KMS-11 (cell line): ENCODE data around the gene ARL15.

ENCODE experiments used
- H2AFZ ChIP-seq: fragments of 200-600 bp; sonication (generic); 2 replicates; pipeline ENCODE4 v1.6.1; 2016; ENCODE audit warnings: antibody characterized with exemption, mixed run types, low read depth
- H3K27ac ChIP-seq: fragments of 200-600 bp; sonication (generic); 2 replicates; pipeline ENCODE4 v1.6.1; 2016; ENCODE audit warnings: mild to moderate bottlenecking, mixed run types
- H3K27me3 ChIP-seq: fragments of 200-600 bp; sonication (generic); 2 replicates; pipeline ENCODE4 v1.6.1; 2017; ENCODE audit warnings: mild to moderate bottlenecking, low read depth, mixed run types, moderate library complexity; ENCODE audit not compliant: insufficient read depth
- H3K36me3 ChIP-seq: fragments of 200-600 bp; sonication (generic); 2 replicates; pipeline ENCODE4 v1.6.1; 2017; ENCODE audit warnings: mild to moderate bottlenecking, mixed run types; ENCODE audit not compliant: insufficient read depth
- H3K4me1 ChIP-seq: fragments of 200-600 bp; sonication (generic); 2 replicates; pipeline ENCODE4 v1.6.1; 2016; ENCODE audit warnings: mild to moderate bottlenecking, low read depth, mixed run types; ENCODE audit not compliant: poor library complexity, severe bottlenecking
- H3K4me2 ChIP-seq: fragments of 200-600 bp; sonication (generic); 2 replicates; pipeline ENCODE4 v1.7.0; 2016; ENCODE audit warnings: mild to moderate bottlenecking, mixed run types
- H3K4me3 ChIP-seq: fragments of 200-600 bp; sonication (generic); IDR thresholded peaks from 2 replicates; pipeline ENCODE4 v1.6.1; 2017; ENCODE audit warnings: low read depth, low read length, mixed read lengths; ENCODE audit not compliant: insufficient read depth
- H3K79me2 ChIP-seq: fragments of 200-600 bp; sonication (generic); 2 replicates; pipeline ENCODE4 v1.6.1; 2016; ENCODE audit warnings: low read depth, mixed run types; ENCODE audit not compliant: insufficient read depth
- H3K9ac ChIP-seq: fragments of 200-600 bp; sonication (generic); 2 replicates; pipeline ENCODE4 v1.6.1; 2016; ENCODE audit warnings: mild to moderate bottlenecking, mixed run types
- H4K20me1 ChIP-seq: fragments of 200-600 bp; sonication (generic); 2 replicates; pipeline ENCODE4 v1.6.1; 2016; ENCODE audit warnings: mild to moderate bottlenecking, mixed run types; ENCODE audit not compliant: insufficient read depth
- CTCF ChIP-seq: fragments of 200-600 bp; sonication (generic); conservative IDR thresholded peaks from 2 replicates; pipeline ENCODE4 v1.6.1; 2017; ENCODE audit warnings: low read depth, mild to moderate bottlenecking, antibody characterized with exemption, low read length, moderate library complexity, mixed read lengths

ARL15 gene

GRCh38 chr5:53970475-53970874 is 339.9 kb downstream of the ARL15 start:
- no peak overlapping the region for H3K4me3 ChIP-seq
- H2AFZ ChIP-seq: no peak overlapping the region
- H3K4me2 ChIP-seq: no peak overlapping the region
- H3K9ac ChIP-seq: no peak overlapping the region
- H3K27ac ChIP-seq: no peak overlapping the region
- no peaks in the 10 kb centered on the region for H3K36me3 ChIP-seq
- TF ChIP-seq CTCF: no peak
- H3K27me3 ChIP-seq: no peaks in the 10 kb centered on the region
- H3K4me1 ChIP-seq: no peaks in the 10 kb centered on the region
- no peaks in the 10 kb centered on the region for H3K79me2 ChIP-seq
- no peaks in the 10 kb centered on the region for H4K20me1 ChIP-seq

- H3K27me3 ChIP-seq: no peaks in the 10 kb centered on the region
- no peak overlapping the region for H3K9ac ChIP-seq
- H3K4me1 ChIP-seq: no peaks in the 10 kb centered on the region
- H3K4me2 ChIP-seq: no peak overlapping the region
- no peaks in the 10 kb centered on the region for H3K36me3 ChIP-seq
- H2AFZ ChIP-seq: no peak overlapping the region
- H3K4me3 ChIP-seq: no peak overlapping the region
- H3K79me2 ChIP-seq: no peaks in the 10 kb centered on the region
- H3K27ac ChIP-seq: no peak overlapping the region
- no peaks in the 10 kb centered on the region for H4K20me1 ChIP-seq
- TF ChIP-seq CTCF: no peak
Observed at GRCh38 chr5:53969176-53969730, 341.1 kb downstream of the ARL15 start.

GRCh38 chr5:53965459-53965858 is 344.9 kb downstream of the ARL15 start:
- no peak overlapping the region for H3K9ac ChIP-seq
- no peaks in the 10 kb centered on the region for H3K4me1 ChIP-seq
- no peak overlapping the region for H3K4me3 ChIP-seq
- H3K27me3 ChIP-seq: no peaks in the 10 kb centered on the region
- H2AFZ ChIP-seq: no peak overlapping the region
- no peak overlapping the region for H3K4me2 ChIP-seq
- no peak overlapping the region for H3K27ac ChIP-seq
- H3K36me3 ChIP-seq: no peaks in the 10 kb centered on the region
- no peaks in the 10 kb centered on the region for H4K20me1 ChIP-seq
- no peaks in the 10 kb centered on the region for H3K79me2 ChIP-seq
- no peak for TF ChIP-seq CTCF

GRCh38 chr5:53963958-53964357 is 346.4 kb downstream of the ARL15 start:
- H2AFZ ChIP-seq: no peak overlapping the region
- H3K4me3 ChIP-seq: no peak overlapping the region
- no peaks in the 10 kb centered on the region for H4K20me1 ChIP-seq
- H3K27me3 ChIP-seq: no peaks in the 10 kb centered on the region
- H3K36me3 ChIP-seq: no peaks in the 10 kb centered on the region
- H3K27ac ChIP-seq: no peak overlapping the region
- no peak for TF ChIP-seq CTCF
- no peaks in the 10 kb centered on the region for H3K79me2 ChIP-seq
- H3K4me2 ChIP-seq: no peak overlapping the region
- H3K9ac ChIP-seq: no peak overlapping the region
- no peaks in the 10 kb centered on the region for H3K4me1 ChIP-seq
